CD4-positive, alpha-beta T cell treated with Interferon gamma for 1 hour (primary cell): ENCODE results near the gene PGAM2.
A peak's percentile ranks its signal among the peaks of the same experiment; 100 is the strongest.

Experiments used
- DNase-seq: peaks from one replicate; pipeline ENCODE4 v3.0.0-alpha.2; 2020

Gene PGAM2

GRCh38 chr7:44082541-44083207 is 17.3 kb upstream of the PGAM2 start:
- DNase-seq = peak; percentile 100

DNA sequence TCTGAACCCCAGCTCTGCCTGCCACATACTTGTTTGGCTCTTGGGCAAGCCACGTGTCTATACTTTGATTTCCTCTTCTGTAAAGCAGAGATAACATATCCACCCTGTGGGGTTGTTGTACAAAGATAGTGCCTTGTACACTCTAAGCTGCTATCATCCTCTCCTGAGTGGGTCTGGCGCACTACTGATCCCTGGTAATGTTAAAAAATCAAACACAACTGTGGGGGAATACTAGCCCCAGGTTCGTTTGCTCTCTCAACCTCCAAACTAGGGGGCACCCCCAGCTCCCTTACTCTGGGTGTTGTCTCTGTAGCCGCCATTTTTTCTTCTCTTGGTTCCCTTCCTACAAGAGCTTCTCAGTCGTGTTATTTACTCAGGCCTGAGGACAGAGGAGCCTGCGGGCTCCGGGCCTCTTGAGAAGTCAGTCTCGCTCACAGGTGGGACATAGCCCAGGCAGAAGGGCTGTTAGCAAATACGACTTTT is 15.9 kb upstream of the PGAM2 start:
- DNase-seq = no peak

DNA sequence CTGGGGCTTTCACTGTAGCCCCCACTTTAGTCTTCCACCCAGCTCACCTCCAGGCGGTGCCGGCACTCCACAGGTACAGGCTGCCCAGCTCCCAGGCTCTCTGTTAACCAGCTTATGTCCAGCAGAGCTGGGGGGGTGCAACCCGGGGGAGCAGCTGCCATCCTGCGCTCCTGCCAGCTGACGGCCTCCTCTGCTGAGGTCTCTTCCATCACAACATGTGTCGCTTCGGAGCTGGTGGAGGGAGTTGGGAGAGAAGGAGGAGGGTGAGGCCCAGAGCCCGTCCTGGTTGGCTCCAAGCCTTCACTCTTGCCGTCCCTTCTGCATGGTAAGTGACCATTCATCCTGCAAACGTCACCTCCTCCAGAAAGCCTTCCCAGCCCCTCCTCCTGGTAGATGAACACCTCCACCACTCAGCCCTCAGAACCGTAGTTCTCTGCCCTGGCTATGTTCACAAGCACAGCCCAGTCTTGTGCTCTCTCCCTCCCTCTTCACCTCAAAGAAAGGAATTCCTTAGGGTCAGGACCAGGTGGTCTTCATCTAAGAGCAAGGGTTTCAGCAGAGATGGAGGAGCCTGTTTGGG is 15.4 kb upstream of the PGAM2 start:
- DNase-seq = no peak

DNA sequence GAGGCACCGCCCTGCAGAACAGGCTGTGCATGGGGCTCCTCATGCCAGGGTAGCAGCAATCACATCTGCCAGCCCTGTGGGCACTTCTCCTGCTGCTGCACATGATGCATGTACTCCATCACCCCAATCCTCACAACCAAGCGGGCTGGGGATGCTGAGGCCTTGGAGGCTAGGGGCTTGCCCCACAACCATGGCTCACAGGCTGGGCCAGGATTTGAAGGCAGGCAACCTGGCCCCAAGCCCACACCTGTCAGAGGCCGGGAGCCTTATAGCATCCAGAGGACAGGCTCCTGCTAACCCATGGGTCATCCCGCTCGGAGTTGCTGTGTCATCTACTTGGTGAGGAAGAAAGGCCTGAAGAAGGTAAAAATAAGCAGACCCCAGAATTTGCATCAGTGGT is 14.8 kb upstream of the PGAM2 start:
- no peak for DNase-seq

- DNase-seq = no peak
These were observed 14.1 kb upstream of the PGAM2 start for GRCh38 chr7:44079331-44080021.

GRCh38 chr7:44078521-44078920 is 13.2 kb upstream of the PGAM2 start:
- no peak for DNase-seq

GRCh38 chr7:44077681-44078091 is 12.3 kb upstream of the PGAM2 start:
- DNase-seq = no peak

- DNase-seq = no peak
These were observed 11.7 kb upstream of the PGAM2 start for GRCh38 chr7:44077061-44077460.

DNA sequence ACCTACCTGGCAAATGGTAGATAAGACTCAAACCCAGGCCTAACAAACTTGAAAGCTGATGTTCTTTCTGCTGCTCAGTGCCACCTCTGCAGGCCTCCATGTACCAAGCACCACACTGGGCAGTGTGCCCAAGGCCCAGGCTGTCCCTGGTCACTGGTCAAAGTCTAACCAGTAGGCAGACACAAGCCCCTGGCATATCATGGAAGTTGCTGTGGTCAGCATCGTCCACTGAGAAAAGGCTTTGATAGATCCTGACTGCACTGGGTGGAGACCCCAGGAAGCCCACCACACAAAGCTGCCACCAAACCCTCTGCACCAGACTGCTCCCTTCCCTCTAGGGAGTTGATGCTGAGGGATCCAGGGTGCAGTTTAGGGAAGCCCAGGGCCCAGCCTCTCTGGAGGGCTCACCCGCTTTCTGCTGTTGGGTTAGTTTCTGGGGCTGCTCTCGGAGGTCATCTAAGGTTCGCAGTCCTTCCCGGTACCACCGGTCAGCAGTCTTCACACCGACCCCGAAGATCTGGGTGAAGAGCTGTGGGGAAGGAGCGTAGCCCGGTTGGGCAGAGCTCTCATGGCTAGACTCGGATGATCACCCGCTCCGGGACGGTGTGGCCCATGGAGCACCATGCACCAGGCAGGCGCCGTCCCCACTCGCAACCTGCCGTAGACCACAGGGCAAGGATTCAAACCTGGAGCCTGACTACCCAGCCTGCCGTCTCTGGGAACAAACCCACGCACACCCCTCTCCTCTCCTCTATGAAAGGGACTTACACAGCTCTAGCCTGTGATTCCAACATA is 10.9 kb upstream of the PGAM2 start:
- DNase-seq = no peak

DNA sequence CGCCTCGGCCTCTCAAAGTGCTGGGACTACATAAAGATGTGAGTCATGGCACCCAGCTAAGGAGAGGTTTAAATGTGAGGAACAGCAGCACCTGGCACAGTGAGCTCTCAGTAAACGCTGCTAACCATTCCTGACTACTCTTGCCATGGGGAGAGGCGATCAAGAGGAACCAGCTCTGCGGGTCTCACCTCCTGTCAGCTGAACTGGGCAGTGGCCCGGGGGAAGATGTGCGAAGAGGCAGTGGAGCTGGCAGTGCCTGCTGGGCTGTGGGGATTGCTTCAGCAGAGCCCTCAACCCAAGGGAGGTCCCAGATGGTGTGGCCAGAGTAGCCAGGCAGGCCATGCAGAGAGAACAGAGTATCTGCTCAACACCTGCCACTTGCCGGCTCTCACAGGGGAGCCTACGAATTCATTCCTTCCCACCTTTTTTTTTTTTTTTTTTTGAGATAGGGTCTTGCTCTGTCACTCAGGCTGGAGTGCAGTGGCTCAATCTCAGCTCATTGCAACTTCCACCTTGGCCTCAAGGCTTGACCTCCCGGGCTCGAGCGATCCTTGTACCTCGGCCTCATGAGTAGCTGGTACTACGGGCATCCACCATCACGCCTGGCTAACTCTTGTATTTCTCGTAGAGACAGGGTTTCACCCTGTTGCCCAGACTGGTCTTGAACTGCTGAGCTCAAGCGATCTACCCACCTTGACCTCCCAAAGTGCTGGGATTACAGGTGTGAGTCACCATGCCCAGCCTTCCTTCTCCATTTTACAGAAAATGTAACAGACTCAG is 10.1 kb upstream of the PGAM2 start:
- DNase-seq = no peak

DNA sequence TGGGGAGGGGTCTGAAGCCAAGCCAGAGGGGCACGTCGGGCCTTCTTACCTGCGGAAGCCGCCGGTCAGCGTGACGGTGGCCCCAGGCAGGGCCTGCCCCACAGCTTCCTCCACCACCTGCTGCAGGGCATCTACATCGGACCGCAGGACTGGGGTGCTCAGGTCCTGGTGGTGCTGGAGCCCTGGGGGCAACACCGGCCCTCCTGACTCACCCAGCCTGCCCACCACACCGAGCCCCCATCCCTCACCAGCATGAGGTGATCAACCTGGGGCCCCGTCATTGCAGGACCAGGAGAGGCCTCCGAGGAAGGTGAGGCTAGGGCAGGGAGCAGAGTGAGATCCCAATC is 9.0 kb upstream of the PGAM2 start:
- no peak for DNase-seq

- DNase-seq = peak; percentile 84
These were observed 8.4 kb upstream of the PGAM2 start for GRCh38 chr7:44073664-44074348.

DNA sequence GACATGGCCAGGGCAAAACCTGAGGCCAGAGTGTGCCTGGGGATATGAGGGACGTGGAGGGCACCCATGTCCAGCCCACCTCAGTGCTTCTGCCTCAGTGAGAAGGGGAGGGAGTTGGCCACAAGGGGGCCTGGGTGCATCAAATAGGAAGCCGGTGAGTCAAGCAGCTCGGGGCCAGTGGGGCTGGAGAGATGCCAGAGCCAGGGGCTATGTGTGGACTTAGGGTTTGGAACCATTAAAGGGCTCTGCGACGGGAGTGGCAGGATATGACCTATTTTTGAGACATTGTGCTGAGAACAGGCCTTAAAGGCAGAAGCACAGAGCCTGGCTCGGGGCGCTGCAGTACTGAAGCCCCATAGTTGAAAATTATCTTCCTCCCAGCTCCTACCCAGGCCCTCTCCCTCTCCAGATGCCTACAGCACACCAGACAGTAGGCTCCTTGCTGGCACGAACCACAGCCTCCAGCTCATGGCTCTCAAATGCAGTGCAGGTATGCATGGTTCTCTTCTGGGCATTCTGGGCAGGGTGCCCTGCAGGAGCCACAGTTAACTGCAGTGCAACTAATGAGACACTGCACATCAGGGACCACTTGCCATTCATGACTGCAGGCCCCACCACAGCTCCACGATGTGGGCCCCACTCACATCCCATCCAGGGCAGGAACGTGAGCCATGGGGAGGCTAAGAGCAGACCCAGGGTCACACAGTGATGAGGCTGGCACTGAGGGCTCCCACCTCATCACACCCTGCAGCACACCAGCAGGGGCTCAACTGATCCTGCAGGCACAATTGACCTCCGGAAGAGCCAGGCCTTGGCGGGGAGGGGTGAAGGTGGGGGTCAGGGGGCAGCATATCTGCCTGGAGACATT is 7.2 kb upstream of the PGAM2 start:
- DNase-seq = peak; percentile 44

DNA sequence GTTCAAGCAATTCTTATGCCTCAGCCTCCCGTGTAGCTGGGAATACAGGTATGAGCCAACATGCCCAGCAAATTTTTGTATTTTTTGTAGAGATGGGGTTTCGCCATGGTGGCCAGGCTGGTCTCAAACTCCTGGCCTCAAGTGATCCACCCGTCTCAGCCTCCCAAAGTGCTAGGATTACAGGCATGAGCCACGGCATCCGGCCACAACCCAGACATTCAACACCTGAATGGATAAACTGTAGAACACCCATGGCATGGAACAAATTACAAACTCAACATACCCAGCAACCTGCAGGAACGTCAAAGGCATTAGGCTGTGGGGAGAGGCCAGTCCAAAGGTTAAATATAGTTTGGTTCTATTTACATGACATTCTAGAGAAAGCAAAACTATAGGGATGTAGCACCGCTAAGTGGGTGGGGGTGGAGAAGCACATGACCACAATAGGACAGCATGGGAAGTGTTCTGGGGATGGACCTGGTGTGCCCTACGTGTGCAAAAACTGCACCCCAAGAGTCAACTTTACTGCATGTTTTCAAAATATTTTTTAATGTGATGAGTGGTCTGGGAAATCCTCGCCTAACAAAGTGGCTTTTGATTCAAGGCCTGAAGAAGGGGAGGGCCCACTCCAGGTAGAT is 6.5 kb upstream of the PGAM2 start:
- no peak for DNase-seq

- no peak for DNase-seq
These were observed 2.7 kb upstream of the PGAM2 start for GRCh38 chr7:44068054-44068453.

- DNase-seq = no peak
These were observed 1.9 kb upstream of the PGAM2 start for GRCh38 chr7:44067064-44067951.

DNA sequence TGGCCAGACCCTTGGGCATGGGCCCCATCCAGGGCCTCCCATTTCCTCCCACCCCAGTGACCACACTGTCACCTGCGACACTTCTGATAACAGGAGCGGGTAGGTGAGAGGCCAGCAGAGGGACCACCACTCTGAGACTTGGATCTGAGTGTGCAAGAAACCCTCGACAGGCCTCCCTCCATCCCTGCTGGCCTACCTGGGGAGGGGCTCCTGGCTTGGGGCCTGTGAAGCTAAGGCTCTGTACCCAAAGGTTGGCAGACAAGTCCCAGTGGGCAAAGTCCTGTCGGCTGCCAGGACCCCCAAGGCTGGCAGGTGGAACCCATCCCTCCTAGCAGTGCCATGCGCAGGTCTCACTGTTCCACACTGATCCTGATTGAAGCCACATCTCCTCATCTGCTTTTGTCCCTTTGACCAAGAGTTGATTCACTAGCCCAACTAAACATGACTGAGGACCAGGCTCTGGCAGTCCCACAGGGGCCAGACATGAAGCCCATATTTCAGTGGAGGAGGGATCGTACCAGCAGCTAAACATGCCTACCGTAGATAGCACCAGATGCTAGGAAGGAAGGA is 1.2 kb upstream of the PGAM2 start:
- no peak for DNase-seq

DNA sequence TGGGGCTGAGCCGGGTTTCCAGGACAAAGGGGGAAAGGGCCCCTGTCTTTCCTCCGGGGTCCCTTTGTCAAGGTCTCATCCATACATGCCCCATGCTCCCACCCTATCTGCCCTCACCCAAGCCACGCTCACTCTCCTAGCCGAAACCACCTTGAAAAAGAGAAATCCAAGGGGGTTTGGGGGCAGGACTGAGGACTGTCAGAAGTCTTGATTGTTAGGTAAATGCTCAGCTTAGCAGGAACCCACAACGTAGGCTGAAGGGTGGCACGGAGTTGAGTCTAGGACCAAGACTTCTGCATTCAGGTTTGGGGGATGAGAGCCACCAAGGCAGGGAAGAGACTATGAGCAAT is 719 bp upstream of the PGAM2 start:
- DNase-seq = no peak

DNA sequence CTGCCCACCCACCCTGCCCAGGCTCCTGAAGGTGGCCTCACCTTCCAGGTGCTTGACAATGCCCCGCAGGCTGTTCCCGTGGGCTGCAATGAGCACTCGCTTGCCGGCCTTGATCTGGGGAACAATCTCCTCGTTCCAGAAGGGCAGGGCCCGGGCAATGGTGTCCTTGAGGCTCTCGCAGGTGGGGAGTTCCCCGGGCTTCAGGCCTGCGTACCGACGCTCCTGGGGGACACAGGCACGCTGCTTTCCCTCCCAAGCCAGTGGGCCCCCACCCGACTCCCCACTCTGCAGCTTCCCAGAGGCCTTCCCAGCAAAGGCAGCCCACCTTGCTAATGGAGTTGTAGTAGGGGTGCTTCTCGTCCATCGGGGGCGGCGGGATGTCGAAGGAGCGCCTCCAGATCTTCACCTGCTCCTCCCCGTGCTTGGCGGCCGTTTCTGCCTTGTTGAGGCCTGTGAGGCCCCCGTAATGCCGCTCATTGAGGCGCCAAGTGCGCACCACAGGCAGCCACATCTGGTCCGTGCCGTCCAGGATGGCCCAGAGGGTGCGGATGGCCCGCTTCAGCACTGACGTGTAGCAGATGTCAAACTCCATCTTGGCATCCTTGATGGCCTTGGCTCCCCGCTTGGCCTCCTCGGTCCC is 456 bp downstream of the PGAM2 start:
- DNase-seq = no peak
